Stimulated activated CD8-positive, alpha-beta memory T cell treated with anti-CD3 and anti-CD28 coated beads, Interleukin-7, amount 100 ng/mL, for 24 hours (primary cell): ENCODE results near the gene COL8A1.
"Not testable (repeated sequence)": the region's sequence is repeated elsewhere in the genome, so short reads cannot be mapped to it uniquely, and the experiment has no call there.

ENCODE experiments used
- DNase-seq: peaks from one replicate; pipeline ENCODE4 v3.0.0-alpha.2; 2020; ENCODE audit warnings: low read depth

COL8A1 gene

DNA sequence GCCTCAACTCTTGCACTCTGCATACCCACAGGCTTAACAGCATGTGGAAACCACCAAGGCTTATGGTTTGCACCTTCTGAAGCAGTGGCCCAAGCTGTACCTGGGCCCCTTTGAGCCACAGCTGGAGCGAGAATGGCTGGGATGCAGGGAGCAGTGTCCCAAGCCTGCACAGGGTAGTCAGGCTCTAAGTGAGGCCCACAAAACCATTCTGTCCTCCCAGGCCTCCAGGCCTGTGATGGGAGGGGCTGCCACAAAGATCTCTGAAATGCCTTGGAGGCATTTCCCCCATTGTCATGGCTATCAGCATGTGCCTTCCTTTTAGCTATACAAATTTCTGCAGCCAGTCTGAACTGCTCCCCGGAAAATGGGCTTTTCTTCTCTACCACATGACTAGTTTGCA is 166.8 kb downstream of the COL8A1 start:
- DNase-seq: no peak

DNA sequence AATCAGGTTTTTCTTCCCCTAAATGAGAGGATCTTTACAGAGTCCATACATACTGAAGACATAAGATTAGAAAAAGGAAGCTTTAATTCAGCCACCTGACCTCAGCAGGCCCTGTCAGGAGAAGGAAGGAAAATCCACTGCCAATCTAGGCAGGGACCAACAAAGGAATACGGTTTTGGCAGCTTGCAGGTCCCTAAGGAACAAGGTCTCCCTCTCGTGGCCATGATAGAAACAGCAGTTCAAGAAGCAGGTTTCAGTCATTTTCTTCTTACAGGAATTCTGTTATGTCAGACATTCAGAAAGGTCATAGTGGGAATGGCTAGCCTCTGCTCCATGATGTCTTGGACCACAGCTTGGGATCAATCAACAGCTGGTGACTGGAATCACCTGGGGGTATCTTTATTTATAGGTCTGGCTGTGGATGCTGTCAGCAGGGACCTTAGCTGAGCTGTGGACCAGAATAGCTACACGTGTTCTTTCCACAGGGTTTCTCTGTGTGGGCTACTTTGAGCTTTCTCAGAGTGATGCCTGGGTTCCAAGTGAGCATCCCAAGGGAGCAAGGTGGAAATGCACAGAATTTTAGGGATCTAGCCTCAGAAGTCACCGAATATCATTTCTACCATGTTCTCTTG is 169.9 kb downstream of the COL8A1 start:
- DNase-seq: no peak

DNA sequence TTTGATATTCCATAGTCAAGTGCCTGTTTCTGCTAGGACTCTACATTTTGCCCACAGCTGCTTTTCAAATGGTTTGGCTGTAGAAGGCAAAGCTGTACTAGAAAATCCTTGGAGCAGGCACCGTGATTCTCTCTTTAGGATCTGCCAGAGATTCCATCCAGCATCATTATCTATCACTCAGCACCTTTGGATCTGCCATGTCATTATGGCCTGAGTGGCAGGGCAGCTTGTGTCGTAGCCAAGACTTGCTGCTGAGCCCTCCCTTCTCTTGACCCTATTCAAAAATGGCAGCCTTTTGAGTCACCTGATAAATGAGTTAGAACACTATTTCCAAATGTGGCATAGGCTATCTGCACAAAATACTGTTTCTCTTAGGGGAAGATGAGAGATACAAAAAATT is 171.2 kb downstream of the COL8A1 start:
- DNase-seq: no peak

DNA sequence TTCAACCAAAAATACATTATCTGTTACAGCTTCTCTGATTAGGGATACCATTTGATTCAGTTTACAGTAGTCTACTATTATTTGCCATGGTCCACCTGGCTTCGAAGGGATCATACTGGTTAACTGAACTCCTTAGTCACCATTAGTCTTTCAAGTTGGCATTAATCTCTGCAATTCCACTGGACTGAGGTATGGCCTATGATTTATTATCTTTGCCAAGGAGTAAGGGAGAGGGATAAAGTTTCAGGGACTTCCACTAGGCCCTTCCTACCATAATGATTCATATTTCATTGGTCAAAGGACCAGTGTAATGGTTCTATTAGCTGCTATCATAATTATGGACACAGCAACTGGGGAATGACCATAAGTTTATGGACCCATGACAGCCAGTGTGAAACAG is 172.0 kb downstream of the COL8A1 start:
- no peak for DNase-seq

DNA sequence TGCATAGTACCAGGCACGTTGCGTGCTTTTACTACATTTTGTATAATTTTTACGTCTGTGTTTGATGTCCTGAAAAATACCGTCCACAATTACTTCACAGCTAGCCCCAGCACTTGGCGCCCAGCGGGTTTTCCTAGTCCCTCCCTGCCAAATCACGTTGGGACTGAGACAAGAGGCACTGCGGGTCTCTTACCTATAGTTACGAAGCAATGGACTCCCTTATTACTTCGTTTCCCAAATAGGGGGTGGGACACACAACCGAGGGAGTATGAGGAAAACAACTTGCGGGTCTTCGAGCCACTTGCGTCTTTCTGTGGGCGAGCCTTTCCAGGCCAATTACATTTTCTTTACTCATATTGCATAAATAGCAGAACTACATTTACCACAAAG is 178.6 kb downstream of the COL8A1 start:
- DNase-seq: no peak

DNA sequence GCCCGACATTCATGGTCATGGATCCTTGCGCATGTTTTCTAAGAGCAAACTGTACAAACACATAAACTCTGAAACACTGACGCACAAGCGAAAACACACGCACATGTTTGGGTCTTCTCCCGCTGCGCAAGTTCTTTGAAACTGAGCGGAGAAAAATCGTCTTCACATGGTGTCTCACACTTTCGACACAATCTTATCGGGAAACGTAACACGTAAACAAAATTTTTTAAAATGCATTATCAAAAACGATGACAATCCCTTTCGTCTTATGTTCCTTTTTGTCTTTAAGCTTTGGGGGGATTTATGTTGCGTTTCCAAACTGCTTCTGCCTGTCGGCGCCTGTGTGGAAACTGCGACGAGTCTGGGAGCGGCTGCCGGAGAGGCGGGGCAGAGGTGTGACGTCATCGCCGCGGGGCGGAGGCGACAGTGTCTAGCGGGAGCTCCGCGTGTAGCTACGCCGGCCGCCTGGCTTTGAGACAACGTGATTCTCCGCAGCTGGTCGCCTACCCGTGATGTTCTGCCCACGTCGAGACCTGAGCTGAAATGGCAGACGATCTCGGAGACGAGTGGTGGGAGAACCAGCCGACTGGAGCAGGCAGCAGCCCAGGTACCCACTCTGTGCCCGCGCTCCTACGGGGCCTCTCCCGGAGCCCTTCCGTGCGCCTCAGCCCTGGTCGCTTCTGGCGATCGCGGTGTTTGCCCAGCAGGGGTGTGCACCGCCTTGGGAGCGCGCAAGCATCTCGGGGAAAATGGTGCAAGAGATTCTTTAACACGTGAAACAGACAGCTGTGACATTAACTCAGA is 179.2 kb downstream of the COL8A1 start, which contains the start of gene CMSS1:
Gene CMSS1, plus strand, starts transcription at position 426 of the 804 bp plus-strand sequence.
- DNase-seq: peak; percentile 93

DNA sequence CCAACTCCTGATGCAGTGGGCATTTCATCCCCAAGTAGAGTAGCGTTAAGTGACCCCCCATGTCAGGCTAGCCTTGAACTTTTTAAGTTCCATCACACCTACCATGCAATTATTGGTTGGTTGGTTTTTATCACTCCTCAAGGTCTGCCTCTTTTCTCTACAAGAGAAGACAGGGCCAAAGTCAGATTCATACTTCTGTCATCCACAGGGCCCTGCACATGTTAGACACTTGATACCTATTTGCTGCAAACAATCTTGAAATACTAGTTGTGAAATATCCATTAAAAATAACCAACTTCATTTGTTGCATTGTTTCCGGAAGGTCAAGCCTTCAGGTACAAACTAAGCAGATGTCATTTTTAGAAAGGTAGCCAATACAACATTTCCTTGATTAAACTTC is 180.4 kb downstream of the COL8A1 start:
- DNase-seq: no peak

DNA sequence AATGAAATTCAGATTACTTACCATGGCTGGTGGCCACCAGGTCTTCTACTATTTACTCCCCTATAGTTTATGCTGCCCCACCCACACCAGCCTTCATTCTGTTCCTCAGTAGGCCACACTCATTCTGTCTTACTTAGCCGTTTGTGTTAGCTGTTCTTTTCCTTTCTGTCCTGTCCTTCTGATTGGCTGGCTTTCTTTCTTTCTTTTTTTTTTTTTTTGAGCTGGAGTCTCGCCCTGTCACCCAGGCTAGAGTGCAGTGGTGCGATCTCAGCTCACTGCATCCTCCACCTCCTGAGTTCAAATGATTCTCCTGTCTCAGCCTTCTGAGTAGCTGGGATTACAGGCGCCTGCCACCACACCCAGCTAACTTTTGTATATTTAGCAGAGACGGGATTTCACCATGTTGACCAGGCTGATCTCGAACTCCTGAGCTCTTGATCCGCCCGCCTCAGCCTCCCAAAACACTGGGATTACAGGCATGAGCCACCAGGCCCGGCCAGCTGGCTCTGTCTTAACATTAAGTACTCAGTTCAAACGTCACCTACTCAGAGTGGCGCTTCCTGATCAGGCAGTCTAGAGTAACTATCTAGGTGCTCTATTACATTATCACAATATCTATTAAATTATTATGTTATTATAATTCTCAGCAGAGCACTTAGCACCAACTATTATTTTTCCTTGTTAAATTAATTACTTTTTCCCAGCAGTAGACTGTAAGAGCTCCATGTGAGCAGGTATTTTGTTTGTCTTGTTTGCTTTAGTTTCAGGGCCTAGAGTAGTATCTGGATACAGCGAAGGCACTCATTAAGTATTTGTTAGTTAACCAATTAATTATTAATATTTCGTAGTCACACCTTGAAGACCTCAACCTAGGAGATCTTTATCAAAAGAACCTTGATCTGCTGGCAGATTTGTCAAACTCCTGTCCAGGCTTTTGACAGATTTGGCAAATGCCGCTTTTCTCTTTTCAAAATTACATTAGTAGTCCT is 185.6 kb downstream of the COL8A1 start:
- no peak for DNase-seq

DNA sequence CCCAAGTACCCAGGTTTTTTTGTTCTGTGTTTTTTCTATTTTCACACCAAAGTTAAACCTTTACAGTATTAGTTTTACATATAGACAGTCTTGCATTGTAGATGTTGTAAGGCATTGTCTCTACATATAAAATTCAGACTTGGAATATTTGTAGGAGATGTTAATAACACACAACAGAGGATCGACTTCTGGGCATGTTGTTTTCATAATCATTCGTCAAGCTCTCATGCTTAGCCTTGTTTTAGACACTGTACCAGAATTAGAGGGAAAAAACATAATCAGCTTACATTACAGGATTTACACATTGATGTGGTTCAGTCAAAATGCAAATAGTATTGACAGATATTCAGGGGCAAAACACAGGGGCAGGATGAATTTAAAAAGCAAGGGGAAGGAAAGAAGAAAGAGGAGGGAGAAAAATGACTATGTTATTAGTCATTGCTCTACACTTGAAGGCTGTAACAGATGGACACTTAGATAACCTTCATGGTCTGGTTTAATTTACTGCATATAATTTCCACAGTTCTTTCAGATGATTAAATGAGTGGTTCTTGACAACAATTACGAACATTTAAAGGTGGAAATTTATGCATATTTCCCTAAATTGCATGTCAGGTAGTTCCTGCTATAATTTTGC is 186.7 kb downstream of the COL8A1 start:
- DNase-seq: no peak

DNA sequence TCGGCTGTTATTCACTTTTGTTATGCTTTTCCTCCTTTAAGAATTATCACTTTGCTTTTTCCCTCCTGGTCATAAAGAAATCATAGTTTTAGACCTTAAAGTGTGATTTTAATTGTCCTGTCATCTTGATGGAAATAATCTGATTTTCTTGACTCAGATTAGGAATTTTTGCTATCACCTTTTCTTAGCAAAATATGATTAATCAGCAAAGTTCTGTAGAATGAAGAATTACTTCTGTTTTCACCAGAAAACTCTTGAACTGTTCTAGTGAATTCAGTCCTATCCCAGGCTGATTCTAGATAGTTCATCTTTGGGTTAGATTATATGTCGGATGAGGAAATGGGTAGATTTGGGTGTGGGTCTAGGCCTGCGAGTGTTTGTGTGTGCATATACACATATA is 191.4 kb downstream of the COL8A1 start:
- DNase-seq: no peak

DNA sequence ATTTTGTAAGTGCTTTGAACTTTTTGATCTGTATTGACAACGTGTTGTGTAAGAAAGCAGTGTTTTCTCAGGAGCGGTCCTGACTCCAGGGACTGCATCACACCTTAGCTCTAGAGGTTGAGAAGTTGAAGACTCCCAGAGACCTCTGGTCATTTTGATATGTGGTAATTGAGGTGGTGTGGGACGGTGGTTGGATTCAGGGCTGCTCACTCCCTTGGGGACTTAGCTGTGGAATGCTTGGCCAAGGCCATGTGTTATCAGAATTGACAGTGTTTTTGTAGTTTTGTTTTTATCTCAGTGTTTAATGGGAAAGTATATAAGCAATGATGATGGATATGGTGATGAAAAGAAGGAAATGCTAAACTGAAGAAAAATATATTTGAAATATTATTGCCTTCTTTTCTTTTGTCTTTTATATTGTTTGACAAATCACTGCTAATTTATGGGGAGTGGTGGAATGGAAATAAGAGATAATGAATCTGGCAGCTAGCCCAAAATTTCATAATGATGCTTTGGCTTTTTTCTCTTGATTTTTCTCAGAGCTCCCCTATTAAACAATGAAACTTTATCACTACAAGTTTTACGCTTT is 195.3 kb downstream of the COL8A1 start:
- no peak for DNase-seq

DNA sequence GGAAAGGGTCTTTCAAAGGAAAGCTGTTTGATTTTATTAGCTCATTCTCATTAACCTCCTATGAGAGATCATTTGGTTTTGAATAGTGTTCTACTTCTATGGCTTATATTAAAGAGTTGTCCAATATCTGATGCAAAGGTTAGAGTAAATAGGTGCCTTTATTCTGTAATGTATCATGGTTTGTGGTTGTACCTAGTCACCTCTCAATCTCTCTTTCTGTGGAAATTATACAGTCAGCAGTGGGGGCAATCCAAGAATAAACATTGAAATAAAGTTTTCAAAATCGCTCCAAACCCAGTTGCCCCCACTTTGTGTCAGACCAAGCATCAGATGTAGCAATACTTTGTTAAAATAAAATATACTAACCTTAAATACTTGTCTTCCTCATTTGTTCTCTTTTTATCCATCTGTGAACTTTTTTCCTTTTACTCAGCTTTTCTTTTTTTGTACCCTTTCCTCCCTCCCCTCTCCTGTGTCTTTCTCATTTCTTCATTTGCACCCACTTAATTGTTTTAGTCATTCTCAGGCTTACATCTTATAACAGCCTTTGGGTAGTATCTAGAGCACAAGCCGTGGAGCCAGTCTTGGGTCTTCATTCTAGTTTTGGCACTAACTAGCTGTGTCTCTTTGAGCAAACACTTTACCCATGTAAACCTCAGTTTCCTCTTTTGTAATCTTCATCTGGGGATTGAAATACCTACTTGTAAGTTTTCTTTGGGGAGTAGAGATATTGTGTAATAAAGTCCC is 196.0 kb downstream of the COL8A1 start:
- no peak for DNase-seq

DNA sequence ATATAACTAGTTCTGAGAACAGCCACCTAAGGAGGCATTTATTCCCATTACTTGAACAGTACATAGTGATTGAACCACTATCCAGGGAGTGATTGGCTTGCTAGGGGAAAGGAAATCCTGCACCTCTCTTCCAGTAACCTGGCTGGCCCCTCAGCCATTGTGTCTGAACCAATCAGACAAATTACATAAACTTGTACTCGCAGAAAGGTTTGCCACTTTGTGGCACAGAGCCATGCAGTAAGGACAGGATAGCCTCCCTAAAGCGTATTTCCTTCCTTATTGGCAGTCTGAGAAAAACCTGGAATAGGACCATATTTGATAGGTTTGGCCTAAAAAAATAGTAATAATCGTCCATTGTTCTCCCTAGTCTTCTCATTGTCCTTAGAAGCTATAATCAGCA is 198.3 kb downstream of the COL8A1 start:
- no peak for DNase-seq

DNA sequence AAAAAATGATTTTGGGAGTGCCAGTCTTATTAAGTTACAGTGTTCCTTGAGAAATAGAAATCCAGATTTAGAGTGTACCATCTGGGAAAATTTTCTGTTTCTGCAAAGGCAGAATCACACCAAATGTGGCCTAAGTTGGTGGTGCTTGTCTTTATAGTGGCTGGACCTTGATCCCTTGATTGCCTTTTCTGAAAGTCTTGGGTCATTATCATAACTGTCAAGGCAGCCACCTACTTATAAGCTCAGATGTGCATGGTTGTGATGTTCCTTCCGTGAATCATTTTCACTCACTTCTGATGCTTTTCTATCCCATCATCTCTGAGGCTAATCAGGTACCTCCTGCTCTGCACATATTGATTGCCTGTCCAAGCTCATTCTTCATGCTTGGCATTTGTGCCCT is 199.3 kb downstream of the COL8A1 start:
- DNase-seq: no peak

DNA sequence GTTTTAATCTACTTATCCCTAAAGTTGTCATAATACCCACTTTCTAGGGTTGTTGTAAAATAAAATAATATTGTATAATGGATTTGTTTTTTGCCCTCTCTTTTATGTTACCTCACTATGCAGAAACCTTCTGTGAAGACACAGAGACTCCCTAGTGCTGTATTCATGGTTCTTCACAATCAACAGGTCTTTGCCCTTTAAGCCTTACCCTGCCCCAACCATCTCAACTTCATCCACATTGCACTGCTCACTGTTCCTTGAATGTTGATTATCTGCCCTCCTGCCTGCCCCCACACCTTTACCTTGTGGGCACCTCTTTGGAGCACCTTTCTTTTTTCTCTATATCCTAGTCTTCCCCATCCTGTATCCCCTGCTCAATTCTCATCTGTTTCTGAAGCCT is 200.4 kb downstream of the COL8A1 start:
- DNase-seq: no peak

DNA sequence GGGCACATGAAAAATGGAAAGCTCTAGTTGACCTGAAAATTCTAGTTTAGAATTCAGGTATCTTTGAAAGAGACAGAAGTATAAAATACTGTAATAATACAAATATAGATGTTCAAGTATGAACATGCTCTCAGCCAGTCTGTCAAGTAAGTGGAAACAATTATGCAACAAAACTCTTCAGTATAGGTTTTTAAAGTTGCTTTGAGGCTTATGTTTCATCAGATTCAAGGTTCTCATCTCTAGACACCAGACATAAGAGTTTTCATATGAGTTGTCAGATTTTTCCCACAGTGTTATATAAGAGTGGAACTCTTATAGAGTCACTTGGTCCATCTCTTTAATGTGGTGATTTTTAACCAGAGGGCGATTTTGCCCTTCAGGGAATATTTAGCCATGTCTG is 201.2 kb downstream of the COL8A1 start:
- DNase-seq: no peak

DNA sequence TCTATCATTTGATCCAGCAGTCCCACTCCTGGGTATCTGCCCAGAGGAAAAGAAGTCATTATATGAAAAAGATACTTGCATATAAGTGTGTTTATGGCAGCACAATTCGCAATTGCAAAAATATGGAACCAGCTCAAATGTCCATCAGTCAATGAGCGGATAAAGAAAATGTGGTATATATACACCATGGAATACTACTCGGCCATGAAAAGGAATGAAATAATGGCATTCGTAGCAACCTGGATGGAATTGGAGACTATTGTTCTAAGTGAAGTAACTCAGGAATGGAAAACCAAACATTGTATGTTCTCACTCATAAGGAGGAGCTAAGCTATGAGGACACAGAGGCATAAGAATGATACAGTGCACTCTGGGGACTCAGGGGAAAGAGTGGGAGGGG is 203.6 kb downstream of the COL8A1 start:
- DNase-seq: not testable (repeated sequence)

DNA sequence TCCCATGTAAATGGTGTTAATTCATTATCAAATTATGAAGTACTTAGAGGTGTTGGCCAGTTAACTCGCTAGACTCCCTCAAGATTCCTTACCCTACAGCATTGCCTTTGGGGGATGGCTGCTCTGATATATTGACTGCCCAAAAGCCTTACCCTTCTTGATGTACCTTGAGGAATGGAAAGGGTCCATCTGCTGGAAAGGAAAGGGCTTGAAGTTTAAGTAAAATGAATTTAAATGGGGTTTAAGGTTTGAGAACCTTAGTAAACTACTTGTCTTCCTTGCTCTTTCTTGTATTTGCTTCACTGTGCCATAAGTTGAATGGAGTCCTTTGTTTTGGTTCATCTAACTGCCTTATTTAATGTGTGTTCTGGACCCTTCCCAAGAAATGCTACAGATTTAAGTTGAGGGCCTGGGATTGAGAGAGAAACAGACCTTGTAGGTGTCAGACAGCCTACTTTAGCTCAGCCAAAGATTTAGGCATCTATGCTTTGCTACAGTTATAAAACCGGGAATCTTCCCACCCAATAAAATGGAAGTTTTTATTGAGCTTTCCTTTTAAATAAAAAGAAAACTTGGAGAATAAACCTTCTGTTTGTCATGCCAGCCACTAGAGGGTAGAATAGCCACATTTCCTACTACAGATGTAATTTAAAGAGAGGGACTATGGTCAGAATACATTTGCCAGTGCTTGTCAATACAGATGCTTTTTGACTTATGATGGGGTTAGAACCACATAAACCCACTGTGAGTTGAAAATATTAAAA is 204.6 kb downstream of the COL8A1 start:
- no peak for DNase-seq

DNA sequence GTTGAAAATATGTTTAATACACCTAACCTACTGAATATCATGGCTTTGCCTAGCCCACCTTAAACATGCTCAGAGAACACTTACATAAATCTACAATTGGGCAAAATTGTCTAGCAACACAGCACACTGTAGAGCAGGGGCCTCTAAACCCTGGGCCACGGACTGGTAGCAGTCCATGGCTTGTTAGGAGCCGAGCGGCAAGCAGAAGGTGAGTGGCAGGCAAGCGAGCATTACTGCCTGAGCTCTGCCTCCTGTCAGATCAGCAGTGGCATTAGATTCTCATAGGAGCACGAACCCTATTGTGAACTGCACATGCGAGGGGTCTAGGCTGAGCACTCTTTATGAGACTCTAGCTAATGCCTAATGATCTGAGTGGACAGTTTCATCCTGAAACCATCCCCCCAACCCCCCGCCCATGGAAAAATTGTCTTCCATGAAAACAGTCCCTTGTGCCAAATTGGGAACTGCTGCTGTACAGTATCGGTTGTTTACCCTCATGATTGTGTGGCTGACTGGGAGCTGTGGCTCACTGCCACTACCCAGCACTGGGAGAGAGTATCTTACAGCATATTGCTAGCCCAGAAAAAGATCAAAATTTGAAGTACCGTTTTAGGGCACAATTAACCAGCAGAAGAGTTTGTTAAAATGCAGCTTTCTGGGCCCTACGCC is 205.3 kb downstream of the COL8A1 start:
- DNase-seq: no peak

DNA sequence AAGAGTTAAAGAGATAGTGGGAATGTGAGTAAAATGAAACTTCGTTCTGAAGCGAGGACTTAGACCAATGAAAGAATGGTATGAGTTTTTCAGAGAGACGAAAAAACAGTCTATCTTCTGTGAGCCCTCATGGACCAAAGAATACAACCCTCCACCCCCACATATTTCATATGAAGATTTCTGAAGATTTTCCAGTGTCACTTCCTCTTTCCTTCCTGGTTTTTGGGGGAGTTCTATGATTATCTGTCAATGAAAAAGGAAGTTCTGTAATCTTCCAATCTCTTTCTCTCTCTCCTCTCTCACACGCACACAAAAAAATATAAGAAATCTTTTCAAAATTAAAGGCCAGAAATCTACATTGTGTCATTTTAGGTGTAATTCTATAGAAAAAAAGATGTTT is 206.9 kb downstream of the COL8A1 start:
- no peak for DNase-seq
